ENCODE measurements around the gene GPX2. TPM values are rescaled to one million over a fixed set of nuclear protein-coding genes. Genes with fewer than 3 reads are reported as not detected.

GPX2 gene
- polyA plus RNA-seq, 3 donors: not detected

- Mint-ChIP-seq H3K27me3 (ENCODE audit: low read depth in 3 of 3) (peaks cover 4 to 10% (median 4%) of the 10 kb centered on the region in 3 donors), H3K4me1 (peaks cover 14% of the 10 kb centered on the region), H3K4me3 (no peak overlapping the region), H3K9me3 (peaks cover 0 to 5% (median 0%) of the 10 kb centered on the region in 7 donors), H3K27ac (peak overlapping the region in 5 of 7 donors; percentile 0 to 46 (median 20)), H3K36me3 (no peaks in the 10 kb centered on the region)
- H3K27ac ChIP-seq (ENCODE audit: low read depth in 1 of 2, low read length in 2 of 2): no peak overlapping the region
- H3K79me2 ChIP-seq (ENCODE audit: insufficient read depth, low read length): no peaks in the 10 kb centered on the region
- H3K9me3 ChIP-seq (replicated peaks in 1 of 2; ENCODE audit: control insufficient read depth in 1 of 2, insufficient read depth in 1 of 2, low read length in 2 of 2): no peaks in the 10 kb centered on the region
- WGBS (ENCODE audit: insufficient coverage): 40% methylated on average over 2 of the region's 6 CpGs
- H3K4me3 ChIP-seq (replicated peaks in 1 of 3; ENCODE audit: low read depth in 2 of 3, low read length in 3 of 3): no peak overlapping the region
- H3K4me2 ChIP-seq (replicated peaks; ENCODE audit: extremely low read depth, low read length, poor library complexity, severe bottlenecking): no peak overlapping the region
- H3K27me3 ChIP-seq (ENCODE audit: control insufficient read depth in 2 of 2, insufficient read depth in 2 of 2, low read length in 2 of 2): no peaks in the 10 kb centered on the region
- H4K20me1 ChIP-seq (ENCODE audit: insufficient read depth, low read length): no peaks in the 10 kb centered on the region
- peak in 1 of 3 donors; percentile 9 for DNase-seq
- intact Hi-C loops (cut with micrococcal nuclease): no loop called here
- H3K36me3 ChIP-seq (replicated peaks in 1 of 2; ENCODE audit: control insufficient read depth in 1 of 2, insufficient read depth in 2 of 2, low read length in 2 of 2): no peaks in the 10 kb centered on the region
- peaks cover 11 to 14% of the 10 kb centered on the region in 2 donors for H3K4me1 ChIP-seq (ENCODE audit: control insufficient read depth in 1 of 2, insufficient read depth in 2 of 2, low read length in 2 of 2)
- no peak for TF ChIP-seq CTCF (IDR thresholded peaks at IDR 0.05)
- H3K9ac ChIP-seq (ENCODE audit: insufficient read depth, low read length, poor library complexity, severe bottlenecking): no peak overlapping the region
- H2AFZ ChIP-seq (ENCODE audit: insufficient read depth, low read depth, low read length, poor library complexity, severe bottlenecking): no peak overlapping the region
Observed at GRCh38 chr14:64906022-64906421, 36.5 kb downstream of the GPX2 start.

- H3K9me3 Mint-ChIP-seq: peaks cover 0 to 4% (median 0%) of the 10 kb centered on the region in 7 donors
- intact Hi-C loops (cut with micrococcal nuclease): no loop called here
- no peak overlapping the region for H3K4me3 Mint-ChIP-seq
- no peak overlapping the region for H3K9ac ChIP-seq (ENCODE audit: insufficient read depth, low read length, poor library complexity, severe bottlenecking)
- WGBS (ENCODE audit: insufficient coverage): no CpG with 5 or more reads among the region's 1 CpG
- H3K4me1 Mint-ChIP-seq: no peaks in the 10 kb centered on the region
- H3K4me3 ChIP-seq (replicated peaks in 1 of 3; ENCODE audit: low read depth in 2 of 3, low read length in 3 of 3): no peak overlapping the region
- no peak for DNase-seq
- H3K9me3 ChIP-seq (replicated peaks in 1 of 2; ENCODE audit: control insufficient read depth in 1 of 2, insufficient read depth in 1 of 2, low read length in 2 of 2): no peaks in the 10 kb centered on the region
- H3K27ac Mint-ChIP-seq: no peak overlapping the region
- H3K4me1 ChIP-seq (ENCODE audit: control insufficient read depth in 1 of 2, insufficient read depth in 2 of 2, low read length in 2 of 2): no peaks in the 10 kb centered on the region
- TF ChIP-seq CTCF (IDR thresholded peaks at IDR 0.05): no peak
- H3K27ac ChIP-seq (ENCODE audit: low read depth in 1 of 2, low read length in 2 of 2): no peak overlapping the region
- no peak overlapping the region for H3K4me2 ChIP-seq (replicated peaks; ENCODE audit: extremely low read depth, low read length, poor library complexity, severe bottlenecking)
- H3K36me3 ChIP-seq (replicated peaks in 1 of 2; ENCODE audit: control insufficient read depth in 1 of 2, insufficient read depth in 2 of 2, low read length in 2 of 2): no peaks in the 10 kb centered on the region
- no peak overlapping the region for H2AFZ ChIP-seq (ENCODE audit: insufficient read depth, low read depth, low read length, poor library complexity, severe bottlenecking)
- H3K79me2 ChIP-seq (ENCODE audit: insufficient read depth, low read length): no peaks in the 10 kb centered on the region
- H4K20me1 ChIP-seq (ENCODE audit: insufficient read depth, low read length): no peaks in the 10 kb centered on the region
- H3K27me3 ChIP-seq (ENCODE audit: control insufficient read depth in 2 of 2, insufficient read depth in 2 of 2, low read length in 2 of 2): peaks cover 0 to 7% of the 10 kb centered on the region in 2 donors
- no peaks in the 10 kb centered on the region for H3K36me3 Mint-ChIP-seq
- peaks cover 9 to 23% (median 12%) of the 10 kb centered on the region in 3 donors for H3K27me3 Mint-ChIP-seq (ENCODE audit: low read depth in 3 of 3)
Observed at GRCh38 chr14:64899958-64900357, 42.6 kb downstream of the GPX2 start.
